NOMO-1 (cell line): ENCODE measurements around the gene MSL1.
A peak's percentile ranks its signal among the peaks of the same experiment; 100 is the strongest.

Source experiments
- DNase-seq, 2 experiments: peaks; one replicate each; lab custom pipeline; 2025; ENCODE audit not compliant: unreplicated experiment in 2 of 2; lab: John Stamatoyannopoulos, UW

MSL1 gene

DNA sequence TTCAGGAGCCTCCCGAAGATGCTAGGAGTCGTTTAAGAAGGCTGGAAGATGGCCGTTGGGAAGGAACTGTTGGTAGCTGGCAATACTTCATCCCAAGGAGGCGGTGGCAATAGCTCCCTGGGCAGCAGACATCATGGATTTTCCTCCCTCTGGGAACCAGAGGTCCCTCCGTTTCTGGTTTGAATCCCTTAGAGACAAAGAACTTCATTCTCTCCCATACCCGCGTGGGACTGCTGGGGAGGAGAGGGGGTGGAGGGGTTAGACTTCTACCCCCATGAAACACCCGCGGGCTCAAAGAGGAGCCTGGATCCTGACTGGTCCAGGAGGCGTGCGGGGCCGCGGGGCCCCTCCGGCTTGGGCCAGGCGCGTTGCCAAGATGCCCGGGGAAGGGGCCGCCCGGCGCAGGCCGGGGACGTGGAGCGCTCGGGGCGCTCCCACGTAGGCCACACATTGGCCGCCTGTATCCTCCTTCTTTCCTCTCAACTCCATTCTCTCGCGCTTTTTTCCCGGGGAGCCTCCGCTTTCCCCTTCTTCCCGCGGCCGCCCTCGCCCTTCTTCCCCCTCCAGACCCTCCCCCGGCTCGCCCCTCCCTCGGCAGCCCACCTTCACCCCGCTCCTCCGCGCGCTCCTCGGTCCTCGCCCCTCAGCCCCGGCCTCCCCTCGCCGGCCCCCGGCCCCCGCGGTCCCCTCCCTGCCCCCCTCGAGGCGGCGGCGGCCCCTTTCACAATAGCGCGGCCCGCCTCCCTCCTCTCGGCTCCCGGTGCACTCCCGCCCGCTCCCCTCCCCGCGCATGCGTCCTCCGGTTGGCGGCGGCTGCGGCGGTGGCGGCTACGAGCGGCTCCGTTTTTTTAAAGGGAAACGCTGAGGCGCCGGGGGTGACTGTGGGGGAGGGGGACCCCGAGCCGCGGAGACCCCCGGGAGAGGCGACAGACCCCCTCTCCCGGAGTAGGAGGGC is at the start of gene MSL1:
Gene MSL1, plus strand, starts transcription at position 791 of the 955 bp plus-strand sequence. CDS start 642 bp downstream, outside the sequence.
- DNase-seq: peak; percentile 59 to 75

GRCh38 chr17:40072040-40072734 is 49.6 kb upstream of the MSL1 start:
- no peak for DNase-seq

DNA sequence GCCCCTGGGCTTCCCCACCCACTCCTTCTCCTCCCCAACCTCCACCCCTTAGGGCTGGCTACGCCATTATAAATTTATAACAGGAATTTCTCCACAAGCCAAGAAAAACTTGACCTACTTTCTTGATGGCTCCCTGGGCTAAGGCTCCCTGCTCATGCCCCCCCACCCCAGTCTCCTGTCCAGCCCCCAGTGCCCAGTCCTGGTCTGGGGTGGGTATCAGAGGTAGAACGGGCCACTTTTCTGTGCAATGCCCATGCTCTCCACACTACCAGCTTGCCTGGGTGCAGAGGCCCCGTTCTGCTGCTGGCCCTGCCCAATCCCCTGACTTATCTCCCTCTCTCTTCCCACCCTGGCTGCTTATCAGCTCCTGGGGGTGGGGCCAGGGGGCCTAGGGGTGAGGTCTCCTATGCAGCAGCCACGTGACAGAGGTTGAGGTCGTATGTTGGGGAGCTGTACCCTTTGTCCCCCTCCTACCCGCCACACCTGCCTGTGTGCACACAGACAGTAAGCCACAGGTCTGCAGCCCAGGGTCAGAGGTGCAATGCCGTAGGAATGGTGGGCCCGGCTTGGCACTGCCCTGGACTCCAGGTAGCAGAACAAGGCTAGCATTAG is 48.9 kb upstream of the MSL1 start:
- no peak for DNase-seq

DNA sequence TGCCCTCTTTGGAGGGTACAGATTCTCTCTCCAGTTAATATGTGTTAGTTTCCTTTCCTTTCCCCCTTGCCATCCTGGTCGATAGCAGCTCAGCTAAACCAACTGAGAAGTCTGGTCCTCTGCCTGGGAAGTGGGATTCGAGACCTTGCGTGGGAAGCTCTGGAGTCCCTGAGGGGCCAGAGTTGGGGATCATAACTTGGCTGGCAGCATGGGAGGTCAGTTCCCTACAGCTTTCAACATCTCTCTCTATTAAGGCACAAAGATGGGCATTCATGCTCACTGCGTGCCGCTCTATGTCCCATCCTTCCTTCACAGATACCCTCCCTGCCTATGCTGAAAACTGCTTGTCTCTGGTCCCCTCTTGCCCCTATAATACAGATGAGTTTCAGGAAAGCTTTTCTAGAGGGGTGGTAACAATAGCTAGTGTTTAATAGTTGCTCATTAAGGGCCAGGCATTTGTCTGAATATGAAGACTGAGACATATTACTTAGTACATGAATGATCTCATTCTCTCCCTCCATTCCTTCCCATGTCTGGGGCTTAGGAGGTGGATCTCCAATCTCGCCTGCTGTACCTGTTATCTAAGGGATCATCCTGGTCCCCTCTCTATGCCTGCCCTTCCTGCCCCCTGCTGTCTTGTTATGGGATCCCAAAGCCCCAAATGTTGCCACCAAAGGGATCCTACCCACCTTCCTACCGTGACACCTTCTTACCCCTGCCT is 48.2 kb upstream of the MSL1 start:
- no peak for DNase-seq

- no peak for DNase-seq
These were observed 47.6 kb upstream of the MSL1 start for GRCh38 chr17:40074175-40074512.

GRCh38 chr17:40074871-40075200 is 46.9 kb upstream of the MSL1 start:
- no peak for DNase-seq

DNA sequence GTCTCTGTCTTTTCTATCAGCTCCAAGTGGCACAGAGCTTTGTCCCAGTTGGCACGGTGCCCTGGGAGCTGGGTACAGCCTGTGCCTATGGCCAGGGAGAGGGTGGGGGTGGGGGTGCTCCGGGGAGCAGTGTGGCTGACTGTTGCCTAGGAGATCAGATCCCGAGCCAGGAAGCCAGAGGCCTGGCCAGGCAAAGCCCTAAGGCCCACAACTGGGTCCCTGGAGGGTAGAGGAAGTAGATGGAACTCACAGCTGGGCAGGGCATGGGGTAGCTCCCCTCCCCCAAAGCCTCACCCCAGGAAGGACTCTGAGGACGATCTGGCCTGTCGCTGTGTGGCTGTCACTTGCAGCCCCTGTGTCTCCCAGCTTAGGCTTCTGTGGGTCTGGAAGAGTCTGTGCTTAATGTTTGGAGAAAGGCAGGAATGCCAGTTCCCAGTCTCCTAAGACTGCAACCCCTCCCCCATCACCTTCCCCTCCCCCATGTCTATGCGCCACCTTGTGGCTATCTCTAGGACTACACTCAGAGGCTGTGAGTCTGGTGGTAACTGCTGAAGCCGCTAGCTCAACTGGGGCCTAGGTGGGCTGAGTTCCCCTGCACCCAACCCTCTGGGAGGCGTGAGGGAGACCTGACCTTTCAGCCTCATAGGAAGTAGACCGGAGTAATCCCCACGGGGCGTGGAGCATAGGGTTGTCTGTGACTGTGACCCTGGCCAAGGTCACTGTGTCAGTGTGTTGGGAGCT is 46.4 kb upstream of the MSL1 start:
- peak; percentile 31 to 33 for DNase-seq

GRCh38 chr17:40075942-40076498 is 45.8 kb upstream of the MSL1 start:
- DNase-seq: no peak

DNA sequence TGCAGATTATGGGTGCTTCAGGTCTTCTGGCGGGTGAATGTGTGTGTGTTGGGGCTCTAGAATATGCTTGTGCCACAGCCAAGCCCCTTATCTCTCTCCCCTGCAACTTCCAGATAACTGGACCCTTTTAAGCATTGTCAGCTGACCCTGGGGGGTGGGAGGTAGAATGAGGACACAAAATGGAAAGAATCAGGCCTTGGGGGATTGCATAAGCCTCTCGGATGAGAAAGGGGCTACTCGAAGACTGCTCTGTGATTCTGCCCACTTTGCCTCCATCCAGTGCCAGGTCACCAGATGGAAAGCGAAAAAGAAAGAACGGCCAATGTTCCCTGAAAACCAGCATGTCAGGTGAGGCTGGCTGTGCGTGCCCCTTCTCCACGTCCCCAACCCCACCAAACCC is 45.2 kb upstream of the MSL1 start:
- no peak for DNase-seq

DNA sequence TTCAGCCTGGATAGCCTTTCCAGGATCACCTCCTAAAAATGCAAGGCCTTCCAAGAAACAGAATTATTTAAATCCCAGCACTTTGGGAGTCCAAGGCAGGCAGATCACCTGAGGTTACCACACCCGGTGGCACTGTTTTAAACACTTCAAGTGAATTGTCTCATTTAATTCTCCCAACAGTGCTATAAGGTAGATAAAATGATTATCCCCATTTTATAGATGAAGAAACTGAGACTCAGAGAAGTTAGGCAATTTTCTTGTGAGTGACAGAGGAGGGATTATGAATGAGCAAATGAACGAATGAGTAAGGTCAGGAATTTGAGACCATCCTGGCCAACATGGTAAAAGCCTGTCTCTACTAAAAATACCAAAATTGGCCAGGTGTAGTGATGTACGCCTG is 42.2 kb upstream of the MSL1 start:
- no peak for DNase-seq

- no peak for DNase-seq
These were observed 37.3 kb upstream of the MSL1 start for GRCh38 chr17:40084477-40084876.

DNA sequence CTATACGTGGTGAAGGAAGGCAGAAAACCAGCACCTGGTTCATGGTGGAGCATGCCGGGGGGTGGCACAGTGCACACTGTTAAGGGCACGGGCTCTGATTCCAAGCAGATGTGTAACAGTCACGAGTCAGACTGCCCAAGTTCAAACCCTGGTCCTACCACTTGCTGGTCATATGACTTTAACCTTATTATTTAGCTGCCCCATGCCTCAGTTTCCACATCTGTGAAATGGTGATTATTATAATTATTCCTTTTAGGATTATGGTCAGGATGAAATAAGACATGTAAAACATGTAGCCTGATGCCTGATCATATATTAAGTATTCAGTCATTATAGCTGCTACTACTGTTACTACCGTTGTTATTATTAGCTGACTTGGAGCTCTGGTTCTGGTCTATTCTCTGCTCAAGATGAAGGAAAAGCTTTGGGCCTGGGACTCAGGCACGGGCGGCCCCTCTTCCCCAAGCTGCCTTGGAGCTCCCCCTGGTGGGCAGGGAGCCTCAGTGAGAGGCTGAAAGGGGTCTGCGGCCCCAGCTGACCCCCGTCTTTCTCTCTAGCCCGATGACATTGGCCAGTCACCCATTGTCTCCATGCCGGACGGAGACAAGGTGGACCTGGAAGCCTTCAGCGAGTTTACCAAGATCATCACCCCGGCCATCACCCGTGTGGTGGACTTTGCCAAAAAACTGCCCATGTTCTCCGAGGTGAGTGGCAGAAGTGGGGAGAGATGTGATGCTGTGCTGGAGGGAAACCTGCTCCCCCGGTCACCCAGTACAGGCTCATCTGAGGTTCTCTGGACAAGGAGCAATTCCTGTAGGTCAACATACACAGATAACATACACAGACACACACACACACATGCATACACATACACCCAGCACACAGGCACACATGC is 35.4 kb upstream of the MSL1 start:
- DNase-seq: no peak

GRCh38 chr17:40087049-40087794 is 34.5 kb upstream of the MSL1 start:
- DNase-seq: no peak

- no peak for DNase-seq
These were observed 33.7 kb upstream of the MSL1 start for GRCh38 chr17:40087903-40088718.

DNA sequence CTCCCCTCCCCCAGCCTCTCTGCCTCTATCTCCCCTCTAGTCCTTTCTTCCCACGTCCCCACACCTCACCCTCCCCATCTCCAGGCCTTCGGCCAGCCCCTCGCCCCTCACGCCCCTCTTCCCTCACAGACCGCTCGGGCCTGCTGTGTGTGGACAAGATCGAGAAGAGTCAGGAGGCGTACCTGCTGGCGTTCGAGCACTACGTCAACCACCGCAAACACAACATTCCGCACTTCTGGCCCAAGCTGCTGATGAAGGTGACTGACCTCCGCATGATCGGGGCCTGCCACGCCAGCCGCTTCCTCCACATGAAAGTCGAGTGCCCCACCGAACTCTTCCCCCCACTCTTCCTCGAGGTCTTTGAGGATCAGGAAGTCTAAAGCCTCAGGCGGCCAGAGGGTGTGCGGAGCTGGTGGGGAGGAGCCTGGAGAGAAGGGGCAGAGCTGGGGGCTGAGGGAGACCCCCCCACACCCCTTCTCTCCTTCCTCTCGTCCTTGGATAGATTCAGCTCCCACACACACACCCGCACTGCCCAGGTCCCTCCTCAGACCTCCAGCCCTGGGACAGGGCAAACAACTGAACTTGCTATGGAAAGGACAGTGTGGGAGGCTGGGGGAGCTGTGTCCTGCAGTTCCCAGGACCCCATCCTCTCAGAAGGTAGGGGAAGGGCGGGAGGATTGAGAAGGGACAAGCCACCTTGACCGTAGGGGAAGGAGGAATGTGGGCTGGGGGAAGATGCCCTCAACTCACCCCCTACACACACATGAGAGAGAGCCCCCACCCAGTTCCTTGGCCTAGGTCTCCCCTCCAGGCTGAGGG is 32.5 kb upstream of the MSL1 start:
- no peak for DNase-seq

GRCh38 chr17:40090237-40091119 is 31.3 kb upstream of the MSL1 start:
- no peak for DNase-seq
